SK-N-SH (cell line): ENCODE data around the gene PRPF18. TPM values are rescaled to one million over a fixed set of nuclear protein-coding genes. Genes with fewer than 3 reads are reported as not detected.

Source experiments
- CTCF ChIA-PET: fragments of 300-600, 350-600 bp; formaldehyde crosslinking; extraction: SDS; loops from one replicate; lab custom pipeline; 2021; lab: Yijun Ruan, JAX
- POLR2A ChIA-PET: fragments of 350-600 bp; sonication (Branson Sonifier 250); formaldehyde crosslinking; extraction: SDS; loops from one replicate; lab custom pipeline; 2020; ENCODE audit warnings: antibody characterized with exemption, inconsistent platforms; lab: Yijun Ruan, JAX
- DNase-seq: peaks from one replicate; pipeline ENCODE4 v3.0.0; 2012
- H2AFZ ChIP-seq: fragments of 200-600 bp; sonication (generic); 2 replicates; pipeline ENCODE4 v1.8.1; 2016; ENCODE audit warnings: antibody characterized with exemption, mild to moderate bottlenecking, low read depth
- H3F3A ChIP-seq: fragments of 200-600 bp; sonication (generic); replicated peaks from 2 replicates; pipeline ENCODE3; 2016; ENCODE audit warnings: antibody characterized with exemption, mild to moderate bottlenecking; ENCODE audit not compliant: insufficient read depth
- H3K27ac ChIP-seq, 2 experiments: fragments of 200-500 bp in 1 of 2; fragments of 200-600 bp in 1 of 2; sonication (Bioruptor generic) in 1 of 2; sonication (generic), shearing (Covaris generic) in 1 of 2; 2 replicates each; pipeline versions ENCODE4 v1.5.1 to v1.6.1; 2014 to 2016; ENCODE audit warnings: low read depth in 2 of 2, inconsistent platforms in 1 of 2, low read length in 1 of 2, mild to moderate bottlenecking in 1 of 2, mixed read lengths in 1 of 2
- H3K27me3 ChIP-seq: fragments of 200-600 bp; sonication (generic), shearing (Covaris generic); 2 replicates; pipeline ENCODE4 v1.6.1; 2016; ENCODE audit warnings: mixed run types; ENCODE audit not compliant: insufficient read depth
- H3K36me3 ChIP-seq, 2 experiments: fragments of 200-500 bp in 1 of 2; fragments of 200-600 bp in 1 of 2; sonication (Bioruptor generic) in 1 of 2; sonication (generic) in 1 of 2; replicated peaks in 1 of 2; 2 replicates each; pipeline versions ENCODE3 to v1.5.1; 2014 to 2016; ENCODE audit warnings: low read length in 1 of 2, mild to moderate bottlenecking in 1 of 2; ENCODE audit not compliant: insufficient read depth in 2 of 2, control insufficient read depth in 1 of 2
- H3K4me1 ChIP-seq, 2 experiments: fragments of 200-500 bp in 1 of 2; fragments of 200-600 bp in 1 of 2; sonication (Bioruptor generic) in 1 of 2; sonication (generic), shearing (Covaris generic) in 1 of 2; 2 replicates each; pipeline versions ENCODE4 v1.5.1 to v1.6.1; 2014 to 2016; ENCODE audit warnings: low read depth in 1 of 2, low read length in 1 of 2, mixed run types in 1 of 2; ENCODE audit not compliant: insufficient read depth in 2 of 2, control insufficient read depth in 1 of 2
- H3K4me2 ChIP-seq: fragments of 200-600 bp; sonication (generic), shearing (Covaris generic); 2 replicates; pipeline ENCODE4 v1.6.1; 2017; ENCODE audit warnings: mixed run types
- H3K4me3 ChIP-seq, 2 experiments: fragments of 200-500 bp in 1 of 2; fragments of 200-600 bp in 1 of 2; sonication (Bioruptor generic) in 1 of 2; sonication (generic), shearing (Covaris generic) in 1 of 2; 2 replicates each; pipeline versions ENCODE4 v1.5.1 to v1.8.1; 2014 to 2016; ENCODE audit warnings: low read depth in 2 of 2, inconsistent platforms in 1 of 2, low read length in 1 of 2, mild to moderate bottlenecking in 1 of 2, mixed read lengths in 1 of 2, moderate library complexity in 1 of 2
- H3K79me2 ChIP-seq: fragments of 200-600 bp; sonication (generic); 2 replicates; pipeline ENCODE4 v1.8.1; 2017; ENCODE audit warnings: mild to moderate bottlenecking; ENCODE audit not compliant: insufficient read depth
- H3K9ac ChIP-seq: fragments of 200-600 bp; sonication (generic); 2 replicates; pipeline ENCODE4 v1.6.1; 2017; ENCODE audit warnings: mixed run types
- H3K9me2 ChIP-seq: fragments of 200-600 bp; sonication (generic); 2 replicates; pipeline ENCODE4 v1.6.1; 2017; ENCODE audit warnings: mixed run types
- H3K9me3 ChIP-seq: fragments of 200-600 bp; sonication (generic); 2 replicates; pipeline ENCODE4 v1.6.1; 2017; ENCODE audit warnings: mixed run types, mild to moderate bottlenecking, moderate library complexity
- H4K20me1 ChIP-seq: fragments of 200-600 bp; sonication (generic); 2 replicates; pipeline ENCODE4 v1.6.1; 2017; ENCODE audit warnings: mild to moderate bottlenecking, mixed run types; ENCODE audit not compliant: insufficient read depth
- CHD2 ChIP-seq: fragments of 150-350 bp; IDR thresholded peaks from 2 replicates; pipeline ENCODE4 v1.6.1; 2018; ENCODE audit warnings: low read length; ENCODE audit not compliant: partially characterized antibody
- EZH2phosphoT487 ChIP-seq: fragments of 200-600 bp; sonication (generic); IDR thresholded peaks from 2 replicates; pipeline ENCODE4 v1.6.1; 2017; ENCODE audit warnings: low read depth, mixed run types, mild to moderate bottlenecking, antibody characterized with exemption, moderate library complexity, borderline replicate concordance
- FOSL2 ChIP-seq: IDR thresholded peaks from 2 replicates; pipeline ENCODE4 v1.4.0; 2012; ENCODE audit warnings: low read depth, mild to moderate bottlenecking, moderate library complexity, borderline replicate concordance
- FOXM1 ChIP-seq: IDR thresholded peaks from 2 replicates; pipeline ENCODE4 v1.4.0; 2012; ENCODE audit warnings: low read depth, mild to moderate bottlenecking
- MXI1 ChIP-seq: IDR thresholded peaks from 2 replicates; pipeline ENCODE4 v1.6.1; 2012; ENCODE audit warnings: mild to moderate bottlenecking, low read depth, low read length, improper control_type of control experiment
- NFIC ChIP-seq: IDR thresholded peaks from 2 replicates; pipeline ENCODE4 v1.4.0; 2012; ENCODE audit warnings: borderline replicate concordance
- NRF1 ChIP-seq: IDR thresholded peaks from 2 replicates; pipeline ENCODE4 v1.6.1; 2012; ENCODE audit warnings: low read depth, mild to moderate bottlenecking, low read length
- POLR2AphosphoS5 ChIP-seq: IDR thresholded peaks from 2 replicates; pipeline ENCODE4 v1.6.1; 2012; ENCODE audit warnings: low read depth, low read length
- SIN3A ChIP-seq: IDR thresholded peaks from 2 replicates; pipeline ENCODE4 v1.6.1; 2012; ENCODE audit warnings: low read depth, mild to moderate bottlenecking, low read length, moderate library complexity, borderline replicate concordance
- TCF12 ChIP-seq: IDR thresholded peaks from 2 replicates; pipeline ENCODE4 v1.4.0; 2012
- TEAD4 ChIP-seq: IDR thresholded peaks from 2 replicates; pipeline ENCODE4 v1.4.0; 2012; ENCODE audit warnings: mild to moderate bottlenecking, borderline replicate concordance; ENCODE audit not compliant: insufficient read depth
- YY1 ChIP-seq: IDR thresholded peaks from 2 replicates; pipeline ENCODE4 v1.4.0; 2012; ENCODE audit warnings: low read depth, mild to moderate bottlenecking
- WGBS: methylation state at CpG from one replicate; pipeline ENCODE4 v1.1.6; 2017; ENCODE audit warnings: low lambda C conversion rate; 5-methylcytosine and 5-hydroxymethylcytosine counted together
- polyA plus RNA-seq, 3 experiments: library from polyadenylated mRNA; depleted of rRNA; stranded (reverse); fragments of >200 nt; gene quantifications; 2 replicates each; pipeline ENCODE4 v1.2.3, GENCODE V29; 2012
- TF ChIP-seq, protein P1 (sequence below): fragments of 150-350 bp; IDR thresholded peaks from 2 replicates; pipeline ENCODE4 v1.6.1; 2016; ENCODE audit warnings: mild to moderate bottlenecking, low read depth, low read length
- TF ChIP-seq, protein P2 (sequence below): fragments of 150-350 bp; IDR thresholded peaks from 2 replicates; pipeline ENCODE4 v1.6.1; 2017; ENCODE audit warnings: antibody characterized with exemption, low read length, low read depth, borderline replicate concordance

The PRPF18 gene
- polyA plus RNA-seq, 1 of the 3 experiments (the other 2 are of a cell fraction): 12.1 TPM

DNA sequence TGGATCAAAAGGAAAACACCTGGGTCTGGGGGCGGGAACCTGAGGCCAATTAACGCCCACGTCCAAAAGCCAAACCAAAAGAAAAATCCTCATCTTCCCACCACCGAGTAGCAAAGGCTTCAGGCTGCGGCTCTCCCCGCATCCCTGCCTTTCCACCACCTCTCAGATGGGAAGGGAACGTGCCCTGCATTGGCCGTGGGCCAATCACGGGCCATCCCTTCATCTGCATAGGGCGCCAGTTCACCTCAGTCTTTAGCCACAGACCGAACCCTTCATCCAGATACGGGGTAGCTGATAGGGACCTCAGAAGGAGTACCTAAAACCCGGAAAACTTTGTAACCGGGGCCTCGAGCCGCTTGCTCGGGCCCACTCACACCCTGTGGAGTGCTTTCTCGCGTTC, 626 bp downstream of the PRPF18 start:
- Histone ChIP-seq H3K9me3 (no peaks in the 10 kb centered on the region), H3K9me2 (no peaks in the 10 kb centered on the region), H3K27ac (no peak overlapping the region), H3K27me3 (no peaks in the 10 kb centered on the region; the same call in 1 of the 2 replicates), H3F3A (no peaks in the 10 kb centered on the region), H3K4me3 (peak overlapping the region; percentile 85 to 98), H2AFZ (peak overlapping the region; percentile 95; the same call in 1 of the 2 replicates), H3K36me3 (peaks cover under 1 to 19% of the 10 kb centered on the region in 2 experiments), H3K4me1 (peaks cover 0 to 8% of the 10 kb centered on the region in 2 experiments; a peak in 2 of 4 replicates), H4K20me1 (no peaks in the 10 kb centered on the region), H3K79me2 (peaks cover 52% of the 10 kb centered on the region), H3K4me2 (peak overlapping the region; percentile 93), H3K9ac (peak overlapping the region; percentile 74)
- POLR2A ChIA-PET: no interaction called here
- no peak for TF ChIP-seq FOSL2
- TF ChIP-seq, protein P1, sequence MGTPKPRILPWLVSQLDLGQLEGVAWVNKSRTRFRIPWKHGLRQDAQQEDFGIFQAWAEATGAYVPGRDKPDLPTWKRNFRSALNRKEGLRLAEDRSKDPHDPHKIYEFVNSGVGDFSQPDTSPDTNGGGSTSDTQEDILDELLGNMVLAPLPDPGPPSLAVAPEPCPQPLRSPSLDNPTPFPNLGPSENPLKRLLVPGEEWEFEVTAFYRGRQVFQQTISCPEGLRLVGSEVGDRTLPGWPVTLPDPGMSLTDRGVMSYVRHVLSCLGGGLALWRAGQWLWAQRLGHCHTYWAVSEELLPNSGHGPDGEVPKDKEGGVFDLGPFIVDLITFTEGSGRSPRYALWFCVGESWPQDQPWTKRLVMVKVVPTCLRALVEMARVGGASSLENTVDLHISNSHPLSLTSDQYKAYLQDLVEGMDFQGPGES: no peak
- TF ChIP-seq FOXM1: no peak
- TF ChIP-seq NRF1: no peak
- TF ChIP-seq SIN3A: no peak
- no peak for TF ChIP-seq CHD2
- no peak for TF ChIP-seq TEAD4
- under 1% methylated on average over 15 of the region's 19 CpGs for WGBS
- peak; percentile 36 for DNase-seq
- CTCF ChIA-PET: interaction anchor here (0.6 to 1.5 kb wide), 10 partner anchors 10 to 215 kb away, joined by 3 to 9 read pairs (median 3); no protein-coding TSS in a partner anchor

DNA sequence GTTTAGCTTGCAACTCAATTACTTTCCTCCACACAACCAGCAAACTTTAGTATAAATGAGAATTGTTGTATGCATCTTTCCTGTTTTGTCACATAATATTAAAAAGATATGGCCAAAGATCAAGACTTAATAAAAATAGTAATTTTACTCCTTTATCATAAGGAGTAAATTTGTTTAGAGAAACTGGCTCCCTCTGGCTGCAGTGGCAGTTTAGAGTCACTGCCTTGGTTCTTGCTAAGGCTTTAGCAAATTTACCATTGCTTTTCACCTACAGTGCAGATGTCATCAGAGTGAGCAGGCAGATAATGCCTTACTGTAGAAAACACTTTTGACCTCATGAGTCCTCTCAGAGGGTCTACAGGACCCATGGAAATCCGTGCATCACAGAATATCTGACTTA, 2.6 kb downstream of the PRPF18 start:
- no peaks in the 10 kb centered on the region for H3K9me3 ChIP-seq
- H4K20me1 ChIP-seq: no peaks in the 10 kb centered on the region
- no peaks in the 10 kb centered on the region; the same call in 1 of the 2 replicates for H3K27me3 ChIP-seq
- 100% methylated on average over 1 of the region's 1 CpG for WGBS
- POLR2A ChIA-PET: interaction anchor here (0.6 kb wide), 1 partner anchor 129 kb away, joined by 3 read pairs; no protein-coding TSS in a partner anchor
- H2AFZ ChIP-seq: no peak overlapping the region
- TF ChIP-seq TEAD4 (no peak), TCF12 (no peak), POLR2AphosphoS5 (no peak), EZH2phosphoT487 (no peak), MXI1 (no peak), NFIC (no peak), YY1 (no peak)
- TF ChIP-seq, protein P2, sequence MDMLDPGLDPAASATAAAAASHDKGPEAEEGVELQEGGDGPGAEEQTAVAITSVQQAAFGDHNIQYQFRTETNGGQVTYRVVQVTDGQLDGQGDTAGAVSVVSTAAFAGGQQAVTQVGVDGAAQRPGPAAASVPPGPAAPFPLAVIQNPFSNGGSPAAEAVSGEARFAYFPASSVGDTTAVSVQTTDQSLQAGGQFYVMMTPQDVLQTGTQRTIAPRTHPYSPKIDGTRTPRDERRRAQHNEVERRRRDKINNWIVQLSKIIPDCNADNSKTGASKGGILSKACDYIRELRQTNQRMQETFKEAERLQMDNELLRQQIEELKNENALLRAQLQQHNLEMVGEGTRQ: no peak
- peaks cover 71% of the 10 kb centered on the region for H3K79me2 ChIP-seq
- H3K27ac ChIP-seq: no peak overlapping the region
- no peak for DNase-seq
- no peaks in the 10 kb centered on the region for H3K9me2 ChIP-seq
- peaks cover 6 to 37% of the 10 kb centered on the region in 2 experiments for H3K36me3 ChIP-seq
- H3K4me1 ChIP-seq: peaks cover 0 to 8% of the 10 kb centered on the region in 2 experiments; a peak in 2 of 4 replicates
- CTCF ChIA-PET: interaction anchor here (1.0 kb wide), 1 partner anchor 217 kb away, joined by 3 read pairs; no protein-coding TSS in a partner anchor
- no peak overlapping the region for H3K9ac ChIP-seq
- H3F3A ChIP-seq: peaks cover 4% of the 10 kb centered on the region
- H3K4me3 ChIP-seq: no peak overlapping the region
- no peak overlapping the region for H3K4me2 ChIP-seq
